Kidney epithelial cell (primary cell): ENCODE data around the gene GRWD1. TPM values are rescaled to one million over a fixed set of nuclear protein-coding genes. Genes with fewer than 3 reads are reported as not detected.
"Not testable (repeated sequence)": the region's sequence is repeated elsewhere in the genome, so short reads cannot be mapped to it uniquely, and the experiment has no call there.

ENCODE experiments used
- DNase-seq: peaks from one replicate; pipeline ENCODE4 v3.0.0-alpha.2; 2010; ENCODE audit warnings: low read depth
- H3K27me3 ChIP-seq: 2 replicates; pipeline ENCODE4 v1.6.0; 2011; ENCODE audit warnings: low read length; ENCODE audit not compliant: control insufficient read depth, insufficient read depth
- H3K36me3 ChIP-seq: 2 replicates; pipeline ENCODE4 v1.5.1; 2011; ENCODE audit warnings: low read length; ENCODE audit not compliant: control insufficient read depth, insufficient read depth
- H3K4me3 ChIP-seq: 2 replicates; pipeline ENCODE4 v1.5.1; 2011; ENCODE audit warnings: low read depth, mild to moderate bottlenecking, control low read depth, low read length
- CTCF ChIP-seq: IDR thresholded peaks from 2 replicates; pipeline ENCODE4 v1.5.1; 2011; ENCODE audit warnings: mild to moderate bottlenecking, moderate library complexity, low read length, control low read depth, inconsistent platforms; ENCODE audit not compliant: insufficient read depth, poor library complexity, severe bottlenecking
- total RNA-seq: library from RNA; depleted of rRNA; stranded (reverse); fragments of >200 nt; gene quantifications from 2 replicates; pipeline ENCODE4 v1.2.3, GENCODE V29; 2015

GRWD1 gene
- total RNA-seq, 1 donor from 2014 or later = 47.1 TPM

GRCh38 chr19:48481846-48482639 is 36.3 kb downstream of the GRWD1 start:
- Histone ChIP-seq H3K27me3 (no peaks in the 10 kb centered on the region), H3K4me3 (no peak overlapping the region), H3K36me3 (no peaks in the 10 kb centered on the region)
- no peak for TF ChIP-seq CTCF
- DNase-seq = no peak

GRCh38 chr19:48483301-48483700 is 37.5 kb downstream of the GRWD1 start:
- Histone ChIP-seq H3K4me3 (no peak overlapping the region), H3K27me3 (no peaks in the 10 kb centered on the region), H3K36me3 (no peaks in the 10 kb centered on the region)
- TF ChIP-seq CTCF = no peak
- DNase-seq = no peak

DNA sequence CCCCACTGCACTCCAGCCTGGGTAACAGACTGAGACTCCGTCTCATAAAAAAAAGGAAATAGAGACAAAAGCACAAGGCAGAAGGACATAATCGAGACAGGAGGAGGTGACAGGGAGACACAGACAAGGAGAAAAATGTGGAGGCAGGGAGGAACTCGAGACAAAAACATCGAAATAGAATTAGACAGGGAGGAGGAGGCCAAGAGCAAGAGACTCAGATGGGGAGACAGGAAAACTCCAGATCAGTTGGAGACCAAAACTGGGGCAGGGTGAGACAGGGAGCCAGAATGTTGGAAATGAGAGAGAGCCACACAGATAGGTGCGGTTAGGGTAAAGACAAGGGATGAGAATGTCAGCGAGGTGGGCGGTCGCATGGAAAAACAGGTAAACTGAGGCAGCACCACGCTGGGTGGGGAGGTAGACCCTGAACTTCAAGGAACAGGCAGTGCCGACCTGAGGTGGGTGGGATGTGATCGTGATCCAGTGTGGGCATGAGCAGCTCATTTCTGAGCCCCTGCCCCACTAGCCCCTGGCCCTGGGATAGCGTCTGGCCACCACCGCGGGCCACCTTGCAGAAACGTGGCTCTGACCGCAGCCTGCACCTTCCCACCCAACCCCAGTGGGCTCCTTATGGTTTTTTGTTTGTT is 38.6 kb downstream of the GRWD1 start:
- H3K36me3 ChIP-seq = no peaks in the 10 kb centered on the region
- DNase-seq = no peak
- TF ChIP-seq CTCF = no peak

GRCh38 chr19:48484931-48485612 is 39.3 kb downstream of the GRWD1 start:
- TF ChIP-seq CTCF = no peak
- H3K36me3 ChIP-seq = no peaks in the 10 kb centered on the region
- H3K27me3 ChIP-seq = no peaks in the 10 kb centered on the region
- DNase-seq = no peak
- H3K4me3 ChIP-seq = no peak overlapping the region

More for the DNA sequence above, 38.6 kb downstream of the GRWD1 start:
- Histone ChIP-seq H3K27me3 (no peaks in the 10 kb centered on the region), H3K4me3 (no peak overlapping the region)

GRCh38 chr19:48486706-48487105 is 40.9 kb downstream of the GRWD1 start:
- H3K36me3 ChIP-seq, DNase-seq, H3K27me3 ChIP-seq, H3K4me3 ChIP-seq: not testable (repeated sequence)

GRCh38 chr19:48487544-48487943 is 41.8 kb downstream of the GRWD1 start:
- H3K4me3 ChIP-seq = no peak overlapping the region
- H3K36me3 ChIP-seq = no peaks in the 10 kb centered on the region
- no peak for DNase-seq
- TF ChIP-seq CTCF = no peak
- no peaks in the 10 kb centered on the region for H3K27me3 ChIP-seq
